Left hindlimb (tissue), 1 donor: ENCODE measurements around the gene OLFM1.

Experiments used
- DNase-seq: peaks from one replicate; pipeline ENCODE4 v3.0.0-alpha.2; 2018

Gene OLFM1

GRCh38 chr9:135077497-135078200, 9.8 kb upstream of the OLFM1 start:
- DNase-seq: peak; percentile 55

GRCh38 chr9:135078361-135078821, 9.1 kb upstream of the OLFM1 start:
- DNase-seq: no peak

DNA sequence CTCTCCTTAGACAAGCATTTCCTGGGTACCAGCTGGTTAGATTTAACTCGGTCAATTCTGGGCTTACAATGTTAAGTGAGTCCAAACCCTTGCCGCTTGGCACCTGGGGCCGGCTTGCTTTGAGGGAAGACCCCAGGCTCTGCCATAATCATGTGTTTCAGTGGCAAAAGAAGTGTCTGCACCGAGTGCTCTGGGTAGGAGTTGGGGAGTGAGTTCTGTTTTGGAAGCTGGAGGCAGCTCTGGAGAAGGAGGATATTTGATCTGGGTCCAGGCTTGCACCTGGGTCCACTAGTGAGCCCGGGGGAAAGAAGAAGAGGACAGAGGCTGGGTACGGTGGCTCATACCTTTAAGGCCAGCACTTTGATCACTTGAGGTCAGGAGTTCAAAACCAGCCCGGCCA, 8.4 kb upstream of the OLFM1 start:
- no peak for DNase-seq

DNA sequence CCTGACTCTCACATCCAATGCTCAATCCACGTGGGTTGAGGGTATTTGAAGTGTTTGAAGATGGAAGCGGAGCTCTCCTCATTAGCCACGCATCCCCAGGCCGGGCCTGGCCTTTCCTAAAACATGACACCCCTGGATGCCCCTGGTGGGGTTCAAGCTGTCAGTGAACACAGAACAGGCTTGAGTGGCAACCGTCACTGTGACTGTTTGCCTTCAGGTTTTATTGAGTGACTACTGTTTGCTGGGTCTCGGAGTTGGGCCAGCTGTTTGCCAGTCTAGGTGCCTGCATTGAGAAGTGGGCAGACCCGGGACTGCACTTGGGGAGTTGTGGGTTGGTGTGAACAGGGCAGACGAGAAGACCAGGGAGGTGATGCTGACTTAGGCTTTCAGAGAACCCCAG, 7.8 kb upstream of the OLFM1 start:
- no peak for DNase-seq

DNA sequence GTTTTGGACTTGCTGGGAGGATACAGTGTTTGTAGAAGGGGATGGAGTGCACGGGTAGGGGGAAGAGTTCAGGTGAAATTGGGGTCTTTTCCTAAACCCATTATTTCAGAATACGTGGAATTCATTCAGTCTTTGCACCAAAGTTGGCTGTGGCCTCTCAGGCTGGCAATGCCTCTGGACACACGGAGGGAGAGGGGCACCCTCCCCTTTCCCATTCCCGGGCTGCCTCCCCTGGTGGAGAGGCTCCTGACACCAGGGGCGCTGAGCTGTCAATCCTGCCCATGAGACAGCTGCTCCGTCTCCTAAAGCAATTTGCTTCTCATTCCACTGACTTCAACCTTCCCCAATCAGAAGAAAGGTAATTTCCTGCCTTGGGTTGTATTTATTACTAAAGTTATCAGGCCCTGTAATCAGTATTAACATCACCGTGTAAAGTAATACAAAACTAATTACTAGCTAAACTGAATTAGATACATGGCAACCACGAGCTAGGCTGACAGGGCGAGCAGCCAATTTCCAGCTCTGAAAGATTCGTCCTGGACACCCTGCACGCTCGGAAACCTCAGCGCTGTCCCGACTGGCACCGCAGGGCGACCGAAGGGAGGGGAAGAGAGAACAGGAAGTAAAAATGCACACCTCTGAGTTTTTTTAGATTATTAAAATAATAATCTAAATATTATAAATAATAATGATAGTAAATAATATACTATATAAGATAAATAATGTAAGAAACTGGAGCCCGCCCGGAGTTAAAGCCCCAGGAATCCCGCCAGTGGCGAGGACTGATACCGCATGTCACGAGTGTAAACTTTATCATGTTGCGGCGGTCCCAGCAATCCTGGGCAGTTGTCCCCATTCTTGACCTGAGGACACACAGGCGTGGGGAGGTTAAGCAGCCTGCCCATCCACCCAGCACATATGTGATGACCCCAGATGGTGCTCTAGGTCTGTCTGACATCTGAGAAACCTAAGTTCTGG, 6.9 kb upstream of the OLFM1 start:
- peak; percentile 6 for DNase-seq

DNA sequence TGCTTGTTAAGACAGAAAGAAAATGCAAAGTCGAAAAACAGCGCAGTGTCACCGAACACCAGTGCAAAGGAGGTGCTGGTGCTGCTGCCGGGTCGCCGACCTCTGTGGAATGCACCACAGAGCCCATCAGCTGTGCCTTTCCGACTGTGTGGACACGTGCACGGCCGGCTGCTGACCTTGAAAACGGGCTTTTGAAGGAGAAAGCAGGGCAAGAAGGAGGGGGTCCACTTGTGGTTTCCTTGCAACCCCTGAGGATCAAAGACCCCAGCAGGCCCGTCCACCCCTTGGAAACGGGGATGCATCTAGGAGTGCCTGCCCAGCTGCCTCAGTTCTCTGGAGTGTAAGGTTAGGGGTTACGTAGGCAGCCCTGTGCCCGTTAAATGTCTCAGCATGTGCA, 6.2 kb upstream of the OLFM1 start:
- peak; percentile 16 for DNase-seq

GRCh38 chr9:135081731-135082130, 5.7 kb upstream of the OLFM1 start:
- DNase-seq: peak; percentile 18

- no peak for DNase-seq
Observed at GRCh38 chr9:135082536-135082935, 4.9 kb upstream of the OLFM1 start.

DNA sequence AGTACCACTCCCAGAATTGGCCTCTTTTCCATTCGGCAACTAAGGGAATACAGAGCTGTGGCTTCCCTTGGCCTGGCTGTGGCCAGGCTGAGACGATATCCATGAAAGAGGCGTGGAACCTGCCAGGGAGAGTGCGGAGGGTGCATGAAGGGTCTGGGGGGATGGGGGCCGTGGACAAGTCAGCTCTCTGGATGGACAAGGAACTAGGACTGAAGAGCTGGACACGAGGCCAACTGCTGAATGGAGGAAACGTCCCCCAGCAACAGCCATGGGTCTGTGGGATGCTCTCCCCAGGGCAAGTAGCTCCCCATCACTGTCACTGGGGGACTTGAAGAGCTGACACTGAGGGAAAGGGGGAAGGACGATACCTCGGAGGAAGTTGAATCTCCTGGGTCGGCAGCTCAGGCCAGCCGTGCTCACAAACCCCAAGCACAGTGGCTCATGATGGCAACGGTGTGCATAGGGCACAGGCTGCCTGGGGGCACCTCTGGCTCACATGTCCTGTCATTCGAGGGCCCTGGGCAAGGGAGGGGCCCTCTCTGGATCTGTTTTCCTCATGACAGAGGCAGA, 4.1 kb upstream of the OLFM1 start:
- DNase-seq: peak; percentile 3

GRCh38 chr9:135083831-135084230, 3.6 kb upstream of the OLFM1 start:
- DNase-seq: peak; percentile 31

DNA sequence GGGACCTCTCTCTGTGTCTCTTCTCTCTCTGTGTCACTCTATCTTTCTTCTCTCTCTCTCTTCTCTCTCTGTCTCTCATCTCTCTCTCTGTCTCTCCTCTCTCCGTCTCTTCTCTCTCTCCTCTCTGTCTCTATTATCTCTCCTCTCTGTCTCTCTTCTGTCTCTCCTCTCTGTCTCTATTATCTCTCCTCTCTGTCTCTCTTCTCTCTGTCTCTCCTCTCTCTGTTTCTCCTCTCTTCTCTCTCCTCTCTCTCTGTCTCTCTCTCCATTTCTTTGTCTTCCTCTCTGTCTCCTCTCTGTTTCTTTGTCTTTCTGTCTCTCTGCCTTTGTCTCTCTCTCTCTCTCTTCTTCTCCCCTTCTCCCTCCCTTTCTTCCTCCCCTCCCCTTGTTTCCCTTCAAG, 3.2 kb upstream of the OLFM1 start:
- DNase-seq: no peak

DNA sequence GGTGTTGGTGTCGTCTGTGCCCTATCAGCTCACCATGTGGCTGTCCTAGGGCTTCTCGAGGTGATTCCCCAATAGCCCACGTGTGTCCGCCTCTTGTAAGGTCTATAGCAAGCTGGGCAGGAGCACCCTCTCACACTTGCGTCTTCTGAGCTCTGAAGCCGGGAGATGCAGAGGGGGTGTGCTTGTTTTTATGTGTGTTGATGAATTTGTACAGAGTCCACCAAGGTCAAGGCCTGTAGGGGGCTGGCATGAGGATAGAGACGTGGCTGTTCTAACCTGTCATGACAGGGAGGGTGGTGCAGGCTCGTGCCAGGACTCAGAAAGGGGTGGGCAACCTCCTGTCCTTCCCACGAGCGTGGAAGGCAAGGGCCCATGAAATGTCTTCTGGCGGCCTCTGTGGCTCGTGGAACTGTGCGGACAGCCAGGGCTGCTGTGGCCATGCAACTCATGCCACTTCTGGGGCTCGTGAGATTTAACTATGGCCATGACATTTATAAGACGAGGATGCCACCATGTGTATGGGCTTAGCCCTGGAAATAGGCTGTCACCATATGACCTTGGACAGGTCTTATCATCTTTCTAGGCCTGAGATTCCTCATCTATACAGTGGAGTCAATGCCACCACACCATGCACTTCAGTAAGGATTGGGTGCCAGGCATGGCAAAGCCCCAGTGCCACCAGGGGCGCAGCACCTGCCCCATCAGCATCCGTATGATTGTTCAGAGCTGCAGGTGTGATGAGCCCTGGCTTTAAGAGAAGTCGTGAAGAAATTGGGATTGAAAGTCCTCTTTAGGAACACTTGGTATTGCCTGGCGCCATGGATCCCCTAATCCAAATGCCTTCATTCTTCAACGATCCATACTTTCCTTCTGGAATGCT, 2.3 kb upstream of the OLFM1 start:
- no peak for DNase-seq

- peak; percentile 83 for DNase-seq
Observed at GRCh38 chr9:135085830-135086546, 1.5 kb upstream of the OLFM1 start.

DNA sequence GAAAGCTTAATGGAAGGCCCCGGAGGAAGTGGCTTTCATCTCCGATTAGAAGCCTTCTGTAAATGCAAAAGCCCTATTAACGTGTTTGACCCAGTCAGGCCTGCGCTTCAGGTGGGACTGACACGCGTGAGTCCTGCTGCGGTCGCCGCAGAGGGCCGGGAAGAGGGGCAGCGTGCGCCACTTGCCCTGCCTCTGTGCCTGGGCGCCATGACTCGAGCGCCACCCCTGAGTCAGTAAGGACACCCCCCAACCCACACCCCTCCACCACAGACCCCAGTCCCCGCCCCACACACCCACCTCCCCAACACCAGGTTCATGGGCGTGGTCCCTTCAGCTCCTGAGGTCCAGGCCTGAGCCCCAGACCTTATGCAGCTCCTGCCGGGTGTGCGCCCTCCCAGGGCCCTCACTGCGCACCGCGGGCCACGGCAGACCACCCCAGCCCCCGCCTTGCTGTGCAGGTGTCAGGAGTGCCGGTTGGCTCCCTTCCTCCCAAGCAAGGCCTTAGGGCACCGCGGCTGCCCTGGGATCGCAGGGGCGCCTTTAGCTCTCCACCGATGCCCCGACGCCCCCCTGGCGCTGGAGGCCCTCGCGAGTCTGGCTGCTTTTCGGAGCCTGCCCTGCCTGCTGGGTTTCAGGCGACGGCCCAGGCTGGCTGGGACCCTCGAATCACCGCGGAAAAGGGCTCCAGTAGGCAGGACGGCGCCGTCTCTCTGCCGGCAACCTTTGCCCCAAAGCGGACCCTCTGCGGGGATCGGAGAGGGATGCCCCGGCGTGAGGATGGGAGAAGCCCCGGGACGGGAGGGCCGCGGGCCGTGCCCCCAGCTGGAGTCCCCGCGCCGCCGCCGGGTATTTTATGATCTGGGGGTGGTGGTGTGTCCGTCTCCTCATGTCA, 625 bp upstream of the OLFM1 start:
- DNase-seq: no peak

DNA sequence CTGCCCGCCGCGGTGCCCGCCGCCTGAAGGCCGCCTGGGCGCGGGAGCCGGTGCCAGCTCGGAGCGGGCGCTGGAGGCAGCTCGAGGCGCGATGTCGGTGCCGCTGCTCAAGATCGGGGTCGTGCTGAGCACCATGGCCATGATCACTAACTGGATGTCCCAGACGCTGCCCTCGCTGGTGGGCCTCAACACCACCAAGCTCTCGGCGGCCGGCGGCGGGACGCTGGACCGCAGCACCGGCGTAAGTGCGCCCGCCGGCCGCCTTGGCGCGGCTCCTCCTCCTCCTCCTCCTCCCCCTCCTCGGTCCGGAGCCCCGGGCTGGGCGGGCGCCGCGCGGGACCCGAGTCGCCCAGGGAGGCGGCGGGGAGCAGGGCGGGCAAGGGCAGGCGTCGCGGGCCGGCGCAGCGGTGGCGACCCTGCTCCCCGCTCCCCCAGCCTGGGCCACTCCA, 455 bp downstream of the OLFM1 start:
- no peak for DNase-seq

GRCh38 chr9:135088348-135088978, 995 bp downstream of the OLFM1 start:
- DNase-seq: no peak

DNA sequence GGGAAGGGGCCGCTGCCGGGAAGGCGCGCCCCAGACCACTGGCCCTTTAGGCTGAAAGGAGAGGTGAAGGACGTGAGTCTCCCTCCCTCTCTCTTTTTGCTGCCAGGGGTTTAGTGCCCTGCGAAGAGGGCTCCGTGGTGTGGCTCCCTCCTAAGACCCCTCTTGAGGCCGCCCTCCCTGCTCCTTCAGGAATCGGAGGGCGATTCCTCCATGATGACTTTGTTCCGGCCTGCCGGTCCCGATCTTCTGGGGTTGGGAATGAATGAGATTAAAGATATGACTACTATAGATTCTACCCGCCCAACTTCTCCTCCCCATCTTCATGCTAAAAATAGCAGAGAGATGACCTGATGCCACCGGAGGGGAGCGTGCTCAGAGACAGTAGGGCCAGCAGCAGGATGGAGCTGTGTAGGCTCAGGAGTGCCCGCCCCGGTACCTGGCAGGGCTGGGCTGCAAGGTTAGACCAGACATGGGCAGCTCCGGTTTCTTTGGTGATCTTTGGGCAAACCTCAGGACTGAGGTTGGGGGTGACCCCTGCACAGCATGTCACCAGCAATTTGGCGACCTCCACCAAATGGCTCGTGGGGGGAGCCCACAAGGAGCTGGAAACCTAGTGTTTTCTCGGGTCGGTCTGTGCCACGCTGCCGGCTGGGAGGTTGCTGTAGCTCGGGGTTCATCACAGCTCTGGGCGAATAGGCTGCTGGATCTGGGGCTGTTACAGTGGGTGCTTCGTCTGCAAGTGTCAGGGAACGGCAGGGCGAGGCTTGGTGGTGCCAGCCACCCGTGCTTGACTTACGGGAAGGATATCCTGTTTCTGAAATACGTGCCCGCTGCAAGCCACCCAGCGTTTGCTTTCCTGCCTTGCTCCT, 1.7 kb downstream of the OLFM1 start:
- DNase-seq: no peak

DNA sequence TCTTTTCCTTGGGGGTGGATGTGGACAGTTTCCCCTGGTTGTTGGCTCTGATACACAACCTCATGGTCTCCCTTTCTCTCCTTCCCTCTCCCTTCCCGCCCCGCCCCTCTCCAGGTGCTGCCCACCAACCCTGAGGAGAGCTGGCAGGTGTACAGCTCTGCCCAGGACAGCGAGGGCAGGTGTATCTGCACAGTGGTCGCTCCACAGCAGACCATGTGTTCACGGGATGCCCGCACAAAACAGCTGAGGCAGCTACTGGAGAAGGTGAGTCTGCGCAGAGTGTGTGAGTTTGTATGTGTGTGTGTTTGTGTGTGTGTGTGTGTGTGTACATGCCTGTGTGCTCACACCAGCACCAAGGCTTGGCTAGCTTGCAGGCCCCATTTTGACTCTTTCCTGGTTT, 2.6 kb downstream of the OLFM1 start:
- no peak for DNase-seq

GRCh38 chr9:135090547-135090946, 3.1 kb downstream of the OLFM1 start:
- no peak for DNase-seq
